K562 (cell line): ENCODE measurements around the gene MEIG1. TPM values are rescaled to one million over a fixed set of nuclear protein-coding genes. Genes with fewer than 3 reads are reported as not detected.

Source experiments
- ATAC-seq: fragments of 200-7000 bp; cut with Tn5 transposase; 3 replicates; pipeline ENCODE4 v1.9.1; 2020; ENCODE audit warnings: moderate library complexity
- BruUV-seq: library from RNA; stranded (reverse); fragments of 400-500 nt; replicated peaks from 2 replicates; lab custom pipeline; 2021; lab: Mats Ljungman, UMichigan
- CTCF ChIA-PET: fragments of 300-600 bp; formaldehyde crosslinking; extraction: SDS; loops from one replicate; lab custom pipeline; 2021; ENCODE audit warnings: low intra/inter-chr PET ratio; lab: Yijun Ruan, JAX
- POLR2A ChIA-PET: fragments of 300-600, 350-650 bp; sonication (Branson Sonifier 250); formaldehyde crosslinking; extraction: SDS; loops from one replicate; lab custom pipeline; 2021; ENCODE audit warnings: antibody characterized with exemption, inconsistent platforms; lab: Yijun Ruan, JAX
- DNase-seq, 4 experiments: peaks; one replicate each; pipeline versions ENCODE4 v3.0.0 to v3.0.0-alpha.2; 2011 to 2018; ENCODE audit warnings: low spot score in 3 of 4, mixed read lengths in 3 of 4; ENCODE audit errors: extremely low read depth in 1 of 4
- FAIRE-seq: peaks from 2 replicates; lab custom pipeline; 2011; peaks lifted over from hg19 to GRCh38; lab: Jason Lieb, UNC
- H2AFZ ChIP-seq: 2 replicates; pipeline ENCODE4 v1.6.0; 2011; ENCODE audit warnings: low read depth, low read length, control low read depth, inconsistent platforms
- H3K27ac ChIP-seq: fragments of 200-600 bp; 3 replicates; pipeline ENCODE4 v1.8.0; 2011; ENCODE audit warnings: low read depth, mild to moderate bottlenecking, control low read depth, inconsistent platforms, low read length, moderate library complexity, mixed read lengths; ENCODE audit errors: extremely low read depth
- H3K27me3 ChIP-seq, 2 experiments: fragments of 300-600 bp in 1 of 2; 2 replicates in 1 of 2; 3 replicates in 1 of 2; pipeline versions ENCODE4 v1.6.0 to v1.8.0; 2011; ENCODE audit warnings: inconsistent platforms in 2 of 2, low read length in 2 of 2, mild to moderate bottlenecking in 1 of 2, mixed read lengths in 1 of 2, moderate library complexity in 1 of 2; ENCODE audit not compliant: control insufficient read depth in 2 of 2, insufficient read depth in 2 of 2
- H3K36me3 ChIP-seq: fragments of 300-600 bp; 3 replicates; pipeline ENCODE4 v1.8.0; 2011; ENCODE audit warnings: mild to moderate bottlenecking, low read length, inconsistent platforms; ENCODE audit not compliant: control insufficient read depth, insufficient read depth
- H3K4me1 ChIP-seq, 2 experiments: fragments of 200-600 bp in 1 of 2; replicated peaks in 1 of 2; 2 replicates in 1 of 2; 3 replicates in 1 of 2; pipeline versions ENCODE4 v1.5.1 to v1.8.0; 2011; ENCODE audit warnings: inconsistent platforms in 2 of 2, low read length in 2 of 2, mild to moderate bottlenecking in 1 of 2, mixed read lengths in 1 of 2, moderate library complexity in 1 of 2; ENCODE audit not compliant: control insufficient read depth in 2 of 2, insufficient read depth in 2 of 2
- H3K4me2 ChIP-seq: 2 replicates; pipeline ENCODE4 v1.6.1; 2011; ENCODE audit warnings: low read length, control low read depth, inconsistent platforms, mixed read lengths; ENCODE audit not compliant: insufficient read depth
- H3K4me3 ChIP-seq: fragments of 200-600 bp; sonication (generic), shearing (Covaris generic); 2 replicates; pipeline ENCODE4 v1.5.1; 2016; ENCODE audit warnings: control low read depth, inconsistent platforms
- H3K79me2 ChIP-seq: fragments of 200-600 bp; 3 replicates; pipeline ENCODE4 v1.8.0; 2011; ENCODE audit warnings: low read length, inconsistent platforms; ENCODE audit not compliant: control insufficient read depth, insufficient read depth
- H3K9ac ChIP-seq, 2 experiments: 2 replicates each; pipeline versions ENCODE4 v1.6.0 to v1.6.1; 2011; ENCODE audit warnings: low read depth in 2 of 2, low read length in 2 of 2, control low read depth in 1 of 2, inconsistent platforms in 1 of 2, mild to moderate bottlenecking in 1 of 2, mixed read lengths in 1 of 2; ENCODE audit not compliant: insufficient read depth in 1 of 2
- H3K9me1 ChIP-seq: one replicate; pipeline ENCODE4 v1.6.0; 2011; ENCODE audit warnings: inconsistent platforms, mild to moderate bottlenecking, low read length, moderate library complexity; ENCODE audit not compliant: control insufficient read depth, insufficient read depth
- H3K9me3 ChIP-seq: replicated peaks from 2 replicates; pipeline ENCODE4 v1.5.1; 2011; ENCODE audit warnings: low read depth, low read length, inconsistent platforms; ENCODE audit not compliant: control insufficient read depth, insufficient read depth
- H4K20me1 ChIP-seq: replicated peaks from 2 replicates; pipeline ENCODE4 v1.6.1; 2011; ENCODE audit warnings: low read length, inconsistent platforms, mixed read lengths; ENCODE audit not compliant: control insufficient read depth, insufficient read depth
- ATF6 ChIP-seq: sonication (generic); formaldehyde crosslinking; IDR thresholded peaks from 2 replicates; pipeline ENCODE4 v1.4.0; 2020; ENCODE audit warnings: mild to moderate bottlenecking, missing genetic modification reagents
- CHD2 ChIP-seq: IDR thresholded peaks from 2 replicates; pipeline ENCODE4 v1.6.1; 2011; ENCODE audit warnings: low read depth, low read length
- FOXA1 ChIP-seq: fragments of 450-650 bp; IDR thresholded peaks from 2 replicates; pipeline ENCODE4 v1.6.1; 2016; ENCODE audit warnings: mild to moderate bottlenecking, borderline replicate concordance
- HCFC1 ChIP-seq: IDR thresholded peaks from 2 replicates; pipeline ENCODE4 v1.6.1; 2012; ENCODE audit warnings: low read depth, low read length, improper control_type of control experiment
- HMG20B ChIP-seq: fragments of 250-450 bp; sonication (Bioruptor Pico); IDR thresholded peaks from 2 replicates; pipeline ENCODE4 v1.5.0; 2021; ENCODE audit warnings: mild to moderate bottlenecking
- MYC ChIP-seq, 2 experiments: fragments of 250-450 bp in 1 of 2; sonication (Bioruptor Pico) in 1 of 2; IDR thresholded peaks; 2 replicates each; pipeline versions ENCODE4 v1.5.1 to v1.6.1; 2012 to 2021; ENCODE audit warnings: low read depth in 2 of 2, borderline replicate concordance in 1 of 2, improper control_type of control experiment in 1 of 2, low read length in 1 of 2, mild to moderate bottlenecking in 1 of 2, moderate library complexity in 1 of 2
- NONO ChIP-seq, 2 experiments: fragments of 200-400 bp in 1 of 2; fragments of 450-650 bp in 1 of 2; formaldehyde crosslinking in 1 of 2; IDR thresholded peaks; 2 replicates each; pipeline ENCODE4 v1.6.1; 2017; ENCODE audit warnings: low read depth in 2 of 2, mild to moderate bottlenecking in 2 of 2, moderate library complexity in 2 of 2, low read length in 1 of 2
- NR4A1 ChIP-seq, 2 experiments: fragments of 250-450 bp in 1 of 2; fragments of 450-650 bp in 1 of 2; sonication (Bioruptor Pico) in 1 of 2; IDR thresholded peaks; 2 replicates each; pipeline versions ENCODE4 v1.4.0 to v1.6.1; 2016 to 2020; ENCODE audit warnings: mild to moderate bottlenecking in 2 of 2, missing compliant biosample characterization in 1 of 2, missing genetic modification characterization in 1 of 2, moderate library complexity in 1 of 2
- TARDBP ChIP-seq: fragments of 450-650 bp; IDR thresholded peaks from 2 replicates; pipeline ENCODE4 v1.6.1; 2016
- USF2 ChIP-seq: sonication (generic); formaldehyde crosslinking; IDR thresholded peaks from 2 replicates; pipeline ENCODE4 v1.5.0; 2020; ENCODE audit warnings: missing genetic modification reagents
- ZBTB49 ChIP-seq: sonication (generic); formaldehyde crosslinking; IDR thresholded peaks from 2 replicates; pipeline ENCODE4 v1.8.0; 2022; ENCODE audit warnings: missing genetic modification reagents, mild to moderate bottlenecking, borderline replicate concordance
- ZFP30 ChIP-seq: fragments of 250-450 bp; sonication (Bioruptor Pico); IDR thresholded peaks from 2 replicates; pipeline ENCODE4 v1.8.0; 2022; ENCODE audit warnings: moderate library complexity, mild to moderate bottlenecking, inconsistent platforms, borderline replicate concordance
- ZNF76 ChIP-seq: fragments of 250-450 bp; sonication (Bioruptor Pico); IDR thresholded peaks from 2 replicates; pipeline ENCODE4 v1.4.0; 2020; ENCODE audit warnings: mild to moderate bottlenecking, moderate library complexity, borderline replicate concordance
- WGBS: fragments of 100-300 bp; shearing (Covaris generic); methylation state at CpG from one replicate; pipeline ENCODE4 v1.1.6; 2016; ENCODE audit warnings: low coverage, mixed read lengths; ENCODE audit not compliant: insufficient coverage; ENCODE audit errors: missing lambda C conversion rate; 5-methylcytosine and 5-hydroxymethylcytosine counted together
- in situ Hi-C: fragments of 300-500 bp; cut with MboI; formaldehyde crosslinking; loops from 4 replicates; pipeline ENCODE4 v1.15.0; 2018; ENCODE audit warnings: inconsistent platforms, mixed read lengths
- intact Hi-C: fragments of 100-400 bp; cut with micrococcal nuclease; formaldehyde crosslinking; loops from 2 replicates; pipeline ENCODE4 v1.14.2; 2022
- polyA plus RNA-seq, 8 experiments: library from polyadenylated mRNA; depleted of rRNA in 4 of 8; stranded (reverse) in 5 of 8; unstranded in 3 of 8; fragments of >200 nt; fragmentation: Nextera tagmentation in 2 of 8; fragmentation: Illumina TruSeq in 1 of 8; extraction: Ambion mirVana in 2 of 8; extraction: Trizol in 1 of 8; gene quantifications; 2 replicates each; pipeline versions ENCODE4 v1.2.1 to v1.2.3, GENCODE V29; 2011 to 2014; ENCODE audit warnings: inconsistent platforms in 1 of 8, missing spikeins in 1 of 8
- total RNA-seq, 7 experiments: library from RNA; depleted of rRNA in 6 of 7; stranded (reverse); fragments of >200 nt in 6 of 7; fragmentation: Illumina TruSeq in 2 of 7; extraction: Trizol in 2 of 7; gene quantifications; 2 replicates each; pipeline versions ENCODE4 v1.2.1 to v1.2.3, GENCODE V29; 2011 to 2021; ENCODE audit warnings: low replicate concordance in 1 of 7

Gene MEIG1
- total and polyA plus RNA-seq, 9 of the 15 experiments (the other 6 are each of a cell fraction or from before 2014, with no cell fraction given): 0.19 to 1.7 (median 0.54) TPM; not detected in 3

- under 1% methylated on average over 38 of the region's 45 CpGs for WGBS
- ChIA-PET CTCF (interaction anchor here (0.5 to 0.6 kb wide), 2 partner anchors 75 to 457 kb away, joined by 3 read pairs; partner anchors contain the start of gene SUV39H2), POLR2A (interaction anchor here (0.5 to 1.8 kb wide), 13 partner anchors 8 to 552 kb away, joined by 3 to 9 read pairs (median 3); no protein-coding TSS in a partner anchor)
- ATAC-seq (peak; percentile 98), FAIRE-seq (peak; percentile 91), DNase-seq (peak; percentile 94 to 95 (median 94))
- H4K20me1 ChIP-seq: 0 out of 2 replicates have a peak, but pooled peaks cover 3% of the 10 kb centered on the region
- BruUV-seq: TSS peak; percentile 96
- H3K4me3 ChIP-seq: peak within 1 kb of the TSS; percentile 74
- intact Hi-C loops: loop anchor here (5.0 kb wide), 2 partner anchors 72 to 117 kb away; partner anchors contain the start of genes CDNF, HSPA14 and MSANTD7
- peak within 1 kb of the TSS; percentile 81 for H2AFZ ChIP-seq
- H3K4me2 ChIP-seq: peak within 1 kb of the TSS; percentile 77
- peaks cover 53% of the 10 kb centered on the region for H3K79me2 ChIP-seq
- H3K9me1 ChIP-seq: no peaks in the 10 kb centered on the region
- H3K27ac ChIP-seq: peak within 1 kb of the TSS; percentile 74
- peak within 1 kb of the TSS; percentile 60 to 93 for H3K9ac ChIP-seq
- peaks cover 23% of the 10 kb centered on the region for H3K36me3 ChIP-seq
- peaks cover 15 to 21% of the 10 kb centered on the region in 2 experiments; a peak in 4 of 5 replicates for H3K4me1 ChIP-seq
- in situ Hi-C loops: no loop called here
- H3K9me3 ChIP-seq: no peaks in the 10 kb centered on the region
- no peaks in the 10 kb centered on the region for H3K27me3 ChIP-seq
- TF ChIP-seq ZNF76 (CRISPR knock-in tag) (no peak), USF2 (CRISPR knock-in tag) (no peak), NR4A1 (CRISPR knock-in tag; IDR thresholded peaks at IDR 0.05) (0 out of 2 replicates have a peak, but pooled peaks have one; percentile 31), NR4A1 (tag; IDR thresholded peaks at IDR 0.05) (0 out of 2 replicates have a peak, but pooled peaks have one; percentile 25), HCFC1 (0 out of 2 replicates have a peak, but pooled peaks have one; percentile 9), NONO (IDR thresholded peaks at IDR 0.05; ENCODE audit: low read depth in 2 of 2, low read length in 1 of 2) (peak in 1 of 2 experiments; percentile 64; a peak in 1 of 4 replicates), ZFP30 (CRISPR knock-in tag) (no peak), ATF6 (CRISPR knock-in tag) (peak; percentile 83; the same call in 1 of the 2 replicates), FOXA1 (no peak), HMG20B (CRISPR knock-in tag) (no peak), ZBTB49 (CRISPR knock-in tag) (no peak), TARDBP (no peak; the same call in 1 of the 2 replicates), CHD2 (0 out of 2 replicates have a peak, but pooled peaks have one; percentile 56), MYC (IDR thresholded peaks at IDR 0.05; ENCODE audit: low read depth, low read length) (peak; percentile 93), MYC (CRISPR knock-in tag; IDR thresholded peaks at IDR 0.05; ENCODE audit: borderline replicate concordance, low read depth) (peak; percentile 65; the same call in 1 of the 2 replicates)
Measured at GRCh38 chr10:14954001-14954770, 5.0 kb upstream of the MEIG1 start, which contains the start of gene DCLRE1C. DCLRE1C (minus strand) TSS chr10:14954096; CDS start chr10:14954010, 86 bp downstream.
